Measurements from ENCODE around the gene FOXL3.

FOXL3 gene

GRCh38 chr7:277228-277627 is 12.7 kb upstream of the FOXL3 start:
- H3K4me1 ChIP-seq (ENCODE audit: control insufficient read depth, insufficient read depth, low read length) = no peaks in the 10 kb centered on the region
- H3K4me3 ChIP-seq (ENCODE audit: low read depth, low read length) = no peak overlapping the region
- TF ChIP-seq WT1 (tag by site-specific recombination; IDR thresholded peaks at IDR 0.05) (no peak), ZNF362 (tag by site-specific recombination; IDR thresholded peaks at IDR 0.05) (no peak)
- H3K9me3 ChIP-seq (ENCODE audit: control insufficient read depth, insufficient read depth, low read depth, low read length) = no peaks in the 10 kb centered on the region
- POLR2A ChIA-PET = no interaction called here
- H3K27ac ChIP-seq (ENCODE audit: extremely low read depth, low read depth, low read length) = no peak overlapping the region
- CTCF ChIA-PET = interaction anchor here (2.3 kb wide), 1 partner anchor 13 kb away, joined by 12 read pairs; no protein-coding TSS in a partner anchor
- no peaks in the 10 kb centered on the region for H3K36me3 ChIP-seq (ENCODE audit: control insufficient read depth in 2 of 2, insufficient read depth in 1 of 2, low read length in 2 of 2)

- POLR2A ChIA-PET = no interaction called here
- no peak for TF ChIP-seq GLIS2 (tag by site-specific recombination; IDR thresholded peaks at IDR 0.05)
- TF ChIP-seq ZSCAN30 (tag by site-specific recombination; IDR thresholded peaks at IDR 0.05) = no peak
- no peak for TF ChIP-seq ZEB2 (tag by site-specific recombination; IDR thresholded peaks at IDR 0.05)
- no peak for TF ChIP-seq ZNF544 (tag by site-specific recombination; IDR thresholded peaks at IDR 0.05)
- TF ChIP-seq ZNF747 (tag by site-specific recombination; IDR thresholded peaks at IDR 0.05) = no peak
- no peak for TF ChIP-seq ZSCAN4 (tag by site-specific recombination; IDR thresholded peaks at IDR 0.05)
- no peak for TF ChIP-seq ZNF416 (tag by site-specific recombination; IDR thresholded peaks at IDR 0.05)
- TF ChIP-seq ZNF654 (tag by site-specific recombination; IDR thresholded peaks at IDR 0.05; ENCODE audit: low read depth) = no peak
- TF ChIP-seq ZNF362 (tag by site-specific recombination; IDR thresholded peaks at IDR 0.05) = no peak
- no peak for TF ChIP-seq KLF10 (tag by site-specific recombination; IDR thresholded peaks at IDR 0.05)
- no peak for TF ChIP-seq SALL2 (tag by site-specific recombination; IDR thresholded peaks at IDR 0.05; ENCODE audit: borderline replicate concordance)
- TF ChIP-seq ZNF274 (IDR thresholded peaks at IDR 0.05; ENCODE audit: low read length) = no peak
- no peak for TF ChIP-seq ZNF274 (tag by site-specific recombination; IDR thresholded peaks at IDR 0.05; ENCODE audit: borderline replicate concordance)
- TF ChIP-seq ZBTB6 (tag by site-specific recombination; IDR thresholded peaks at IDR 0.05) = no peak
- TF ChIP-seq ZNF280D (tag by site-specific recombination; IDR thresholded peaks at IDR 0.05) = no peak
- TF ChIP-seq ZNF184 (tag by site-specific recombination; IDR thresholded peaks at IDR 0.05) = no peak
- TF ChIP-seq ZNF660 (tag by site-specific recombination; IDR thresholded peaks at IDR 0.05) = no peak
- no peak for TF ChIP-seq MZF1 (tag by site-specific recombination; IDR thresholded peaks at IDR 0.05; ENCODE audit: borderline replicate concordance)
- no peak for TF ChIP-seq TRIM28 (IDR thresholded peaks at IDR 0.05; ENCODE audit: borderline replicate concordance, low read length)
- TF ChIP-seq ZNF19 (tag by site-specific recombination; IDR thresholded peaks at IDR 0.05; ENCODE audit: low read depth) = no peak
- TF ChIP-seq ATF2 (tag by site-specific recombination; IDR thresholded peaks at IDR 0.05; ENCODE audit: low read depth) = no peak
- Histone ChIP-seq H3K27ac (ENCODE audit: extremely low read depth, low read depth, low read length) (no peak overlapping the region), H3K4me1 (ENCODE audit: control insufficient read depth, insufficient read depth, low read length) (no peaks in the 10 kb centered on the region), H3K4me3 (ENCODE audit: low read depth, low read length) (no peak overlapping the region), H3K36me3 (ENCODE audit: control insufficient read depth in 2 of 2, insufficient read depth in 1 of 2, low read length in 2 of 2) (no peaks in the 10 kb centered on the region), H3K9me3 (ENCODE audit: control insufficient read depth, insufficient read depth, low read depth, low read length) (no peaks in the 10 kb centered on the region)
- CTCF ChIA-PET = interaction anchor here (0.5 to 2.3 kb wide), 3 partner anchors 13 to 45 kb away, joined by 3 to 12 read pairs (median 4); no protein-coding TSS in a partner anchor
These were observed 11.9 kb upstream of the FOXL3 start for GRCh38 chr7:278081-278480.
